ENCODE measurements around the gene AFMID. TPM values are rescaled to one million over a fixed set of nuclear protein-coding genes. Genes with fewer than 3 reads are reported as not detected.

Gene AFMID
- total and polyA plus RNA-seq, 2 of the 13 experiments (the other 11 are each of a cell fraction or from before 2014, with no cell fraction given) = 249 to 270 TPM

GRCh38 chr17:78144736-78145641, 42.2 kb upstream of the AFMID start (continued):
- 0 out of 2 replicates have a peak, but pooled peaks have one; percentile 68 for TF ChIP-seq ZNF879 (CRISPR knock-in tag; IDR thresholded peaks at IDR 0.05)
- TF ChIP-seq FOXM1 (CRISPR knock-in tag; IDR thresholded peaks at IDR 0.05) = no peak
- no peak; the same call in 1 of the 2 replicates for TF ChIP-seq NFYC (CRISPR knock-in tag; IDR thresholded peaks at IDR 0.05)
- TF ChIP-seq ZNF335 (CRISPR knock-in tag; IDR thresholded peaks at IDR 0.05) = no peak
- TF ChIP-seq NFAT5 (CRISPR knock-in tag; IDR thresholded peaks at IDR 0.05) = peak; percentile 66; the same call in 1 of the 2 replicates
- TF ChIP-seq ZNF891 (CRISPR knock-in tag; IDR thresholded peaks at IDR 0.05) = no peak
- TF ChIP-seq ZNF75D (CRISPR knock-in tag; IDR thresholded peaks at IDR 0.05; ENCODE audit: borderline replicate concordance) = no peak
- TF ChIP-seq REL (CRISPR knock-in tag; conservative IDR thresholded peaks at IDR 0.05) = no peak
- TF ChIP-seq ZNF770 (CRISPR knock-in tag; IDR thresholded peaks at IDR 0.05) = peak; percentile 81
- peak; percentile 63; the same call in 1 of the 2 replicates for TF ChIP-seq ZNF629 (CRISPR knock-in tag; conservative IDR thresholded peaks at IDR 0.05)
- TF ChIP-seq ZNF567 (CRISPR knock-in tag; IDR thresholded peaks at IDR 0.05; ENCODE audit: borderline replicate concordance) = 0 out of 2 replicates have a peak, but pooled peaks have one; percentile 19
- no peak for TF ChIP-seq ZNF670 (CRISPR knock-in tag; IDR thresholded peaks at IDR 0.05; ENCODE audit: borderline replicate concordance)
- TF ChIP-seq ZNF687 (CRISPR knock-in tag; IDR thresholded peaks at IDR 0.05) = peak; percentile 93
- TF ChIP-seq MYNN (CRISPR knock-in tag; IDR thresholded peaks at IDR 0.05; ENCODE audit: low read depth) = no peak

Measured in HepG2 (cell line).